NT2/D1 (cell line): ENCODE measurements around the gene G3BP1.

Experiments
- DNase-seq: peaks from one replicate; pipeline ENCODE4 v3.0.0-alpha.2; 2011; ENCODE audit warnings: low read depth, low spot score
- H3K27me3 ChIP-seq: 2 replicates; pipeline ENCODE4 v1.6.0; 2011; ENCODE audit warnings: mild to moderate bottlenecking; ENCODE audit not compliant: insufficient read length, insufficient read depth
- H3K36me3 ChIP-seq: 2 replicates; pipeline ENCODE4 v1.6.1; 2011; ENCODE audit warnings: mild to moderate bottlenecking, low read length, mixed read lengths; ENCODE audit not compliant: insufficient read depth, insufficient read length
- H3K4me1 ChIP-seq: 2 replicates; pipeline ENCODE4 v1.5.1; 2011; ENCODE audit not compliant: insufficient read depth, insufficient read length
- H3K4me3 ChIP-seq: 2 replicates; pipeline ENCODE4 v1.5.1; 2011; ENCODE audit warnings: low read depth; ENCODE audit not compliant: insufficient read length
- H3K9ac ChIP-seq: 2 replicates; pipeline ENCODE4 v1.6.0; 2011; ENCODE audit warnings: low read depth; ENCODE audit not compliant: insufficient read length
- H3K9me3 ChIP-seq: 2 replicates; pipeline ENCODE4 v1.5.1; 2011; ENCODE audit warnings: mild to moderate bottlenecking, low read length; ENCODE audit not compliant: insufficient read depth
- SUZ12 ChIP-seq: IDR thresholded peaks from 2 replicates; pipeline ENCODE4 v1.6.1; 2011; ENCODE audit not compliant: insufficient read length, insufficient read depth; ENCODE audit errors: extremely low read depth
- YY1 ChIP-seq: IDR thresholded peaks from 2 replicates; pipeline ENCODE4 v1.6.1; 2011; ENCODE audit not compliant: insufficient read length, insufficient read depth
- ZNF274 ChIP-seq: IDR thresholded peaks from 2 replicates; pipeline ENCODE4 v1.6.1; 2011; ENCODE audit warnings: mild to moderate bottlenecking, low read depth, low read length

Gene G3BP1

DNA sequence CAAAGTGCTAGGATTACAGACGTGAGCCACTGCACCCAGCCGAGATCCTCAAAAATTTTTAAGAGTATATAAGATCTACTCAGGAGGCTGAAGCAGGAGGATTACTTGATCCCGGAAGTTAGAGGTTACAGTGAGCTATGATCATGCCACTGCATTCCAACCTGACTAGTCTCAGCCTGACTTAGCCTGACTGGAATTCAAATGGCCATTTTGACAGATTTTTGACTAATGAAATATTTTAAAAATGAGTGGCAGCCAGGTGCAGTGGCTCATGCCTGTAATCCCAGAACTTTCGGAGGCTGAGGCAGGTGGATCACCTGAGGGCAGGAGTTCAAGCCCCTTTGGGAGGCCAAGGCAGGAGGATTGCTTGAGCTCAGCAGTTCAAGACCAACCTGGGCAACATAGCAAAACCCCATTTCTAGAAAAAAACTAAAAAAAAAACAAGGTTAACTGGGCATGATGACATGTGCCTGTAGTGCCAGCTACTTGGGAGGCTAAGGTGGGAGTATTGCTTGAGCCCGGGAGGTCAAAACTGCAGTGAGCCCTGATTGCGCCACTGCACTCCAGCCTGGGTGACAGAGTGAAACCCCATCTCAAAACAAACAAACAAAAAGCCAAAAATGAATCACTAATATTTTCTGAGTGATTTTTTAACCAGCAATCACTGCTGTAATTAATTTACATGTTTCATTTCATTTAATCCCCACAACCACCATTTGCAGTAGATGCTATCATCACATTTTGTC is 29.9 kb upstream of the G3BP1 start:
- Histone ChIP-seq H3K36me3 (peaks cover 23% of the 10 kb centered on the region), H3K9me3 (no peaks in the 10 kb centered on the region), H3K27me3 (no peaks in the 10 kb centered on the region), H3K4me1 (no peaks in the 10 kb centered on the region), H3K9ac (no peak overlapping the region), H3K4me3 (no peak overlapping the region)
- DNase-seq: no peak
- TF ChIP-seq ZNF274 (no peak), SUZ12 (no peak), YY1 (no peak)

DNA sequence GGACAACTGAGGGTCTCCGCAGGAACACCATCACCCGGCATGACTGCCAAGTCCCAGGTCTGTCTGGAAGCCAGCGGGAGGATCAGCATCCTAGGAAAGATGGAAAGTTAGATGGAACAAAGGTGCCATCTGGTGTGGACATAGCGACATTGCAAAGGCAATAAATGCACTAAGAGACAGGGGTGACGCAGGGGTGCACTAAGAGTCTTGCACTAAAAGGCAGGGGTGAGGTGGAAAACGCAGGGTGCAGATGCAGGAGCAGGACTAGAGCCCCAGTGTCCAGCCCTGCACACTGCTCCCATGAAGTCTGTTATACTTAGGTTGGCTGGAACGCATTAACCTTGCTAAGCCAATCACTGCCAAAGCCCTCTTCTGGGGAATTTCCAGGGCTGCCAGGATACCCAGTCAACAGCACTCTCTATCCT is 28.9 kb upstream of the G3BP1 start:
- TF ChIP-seq SUZ12: no peak
- no peak for TF ChIP-seq YY1
- no peak for TF ChIP-seq ZNF274
- no peaks in the 10 kb centered on the region for H3K9me3 ChIP-seq
- H3K4me3 ChIP-seq: no peak overlapping the region
- H3K27me3 ChIP-seq: no peaks in the 10 kb centered on the region
- no peaks in the 10 kb centered on the region for H3K4me1 ChIP-seq
- peak; percentile 55 for DNase-seq
- peaks cover 23% of the 10 kb centered on the region for H3K36me3 ChIP-seq
- H3K9ac ChIP-seq: no peak overlapping the region

DNA sequence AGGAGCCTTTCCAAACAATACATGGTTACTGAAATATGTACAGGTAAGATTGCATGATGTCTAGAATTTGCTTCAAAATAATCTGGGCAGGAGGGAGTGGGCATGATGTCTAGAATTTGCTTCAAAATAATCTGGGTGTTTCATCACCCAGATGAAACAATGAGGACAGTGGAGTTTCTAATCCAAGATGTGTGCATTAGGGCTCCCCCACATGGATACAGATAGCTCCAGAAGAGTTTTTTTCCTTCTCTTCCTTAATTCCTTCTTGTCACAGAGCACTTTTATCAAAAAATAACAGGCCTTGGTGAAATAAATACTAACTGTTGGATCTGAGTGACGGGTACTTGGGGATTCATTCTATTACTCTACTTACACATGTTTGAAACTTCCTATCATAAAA is 28.2 kb upstream of the G3BP1 start:
- DNase-seq: no peak

DNA sequence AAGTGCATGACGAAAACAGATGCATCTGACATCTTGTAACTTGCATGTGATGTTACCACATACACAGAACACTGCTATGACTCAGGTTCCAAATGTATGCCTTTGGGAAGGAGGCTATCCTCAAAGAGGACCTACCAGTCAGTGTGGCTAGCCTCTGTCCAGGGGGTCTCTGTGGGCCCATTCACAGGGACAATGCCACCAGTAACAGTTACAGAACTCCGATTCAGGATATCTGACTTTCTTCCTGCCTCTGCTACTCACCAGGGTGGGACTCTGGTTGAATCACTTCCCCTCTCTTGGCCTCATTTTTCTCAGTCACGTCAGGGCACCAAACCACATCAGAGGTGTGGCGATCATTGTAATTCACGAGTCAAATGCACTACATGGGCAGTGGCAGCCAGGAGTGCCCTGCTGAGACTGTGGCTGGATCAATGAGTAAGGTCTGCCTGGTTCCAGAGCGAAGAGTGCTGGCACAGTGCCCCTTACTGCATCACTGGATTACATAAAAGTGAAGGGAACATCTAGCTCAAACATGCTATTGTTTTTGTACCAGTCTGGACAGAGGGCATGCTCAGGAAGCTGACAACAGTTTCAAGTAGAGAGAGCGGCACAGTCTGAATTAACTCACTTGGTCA is 26.6 kb upstream of the G3BP1 start:
- Histone ChIP-seq H3K4me1 (no peaks in the 10 kb centered on the region), H3K9me3 (no peaks in the 10 kb centered on the region), H3K36me3 (peaks cover 23% of the 10 kb centered on the region), H3K27me3 (no peaks in the 10 kb centered on the region), H3K4me3 (no peak overlapping the region), H3K9ac (no peak overlapping the region)
- no peak for DNase-seq
- TF ChIP-seq ZNF274: no peak
- no peak for TF ChIP-seq SUZ12
- TF ChIP-seq YY1: no peak

More for the DNA sequence above, 28.2 kb upstream of the G3BP1 start:
- Histone ChIP-seq H3K27me3 (no peaks in the 10 kb centered on the region), H3K9ac (no peak overlapping the region), H3K36me3 (peaks cover 23% of the 10 kb centered on the region), H3K4me3 (no peak overlapping the region), H3K4me1 (no peaks in the 10 kb centered on the region), H3K9me3 (no peaks in the 10 kb centered on the region)
- TF ChIP-seq SUZ12 (no peak), ZNF274 (no peak), YY1 (no peak)

DNA sequence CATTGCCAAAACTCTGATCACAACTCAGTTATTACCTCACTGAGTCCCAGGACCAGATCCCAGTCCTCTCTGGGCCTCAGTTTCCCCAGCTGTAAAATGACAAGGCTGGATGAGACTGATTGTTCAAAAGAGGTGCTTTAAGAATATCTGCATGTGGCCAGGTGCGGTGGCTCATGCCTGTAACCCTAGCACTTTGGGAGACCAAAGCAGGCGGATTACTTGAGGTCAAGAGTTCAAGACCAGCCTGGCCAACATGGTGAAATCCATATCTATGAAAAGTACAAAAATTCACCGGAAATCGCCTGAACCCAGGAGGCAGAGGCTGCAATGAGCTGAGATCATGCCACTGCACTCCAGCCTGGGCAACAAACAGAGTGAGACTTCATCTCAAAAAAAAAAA is 21.6 kb upstream of the G3BP1 start:
- no peaks in the 10 kb centered on the region for H3K9me3 ChIP-seq
- no peak overlapping the region for H3K4me3 ChIP-seq
- TF ChIP-seq ZNF274 (no peak), SUZ12 (no peak), YY1 (no peak)
- no peaks in the 10 kb centered on the region for H3K4me1 ChIP-seq
- H3K9ac ChIP-seq: no peak overlapping the region
- DNase-seq: no peak
- H3K36me3 ChIP-seq: peaks cover 32% of the 10 kb centered on the region
- no peaks in the 10 kb centered on the region for H3K27me3 ChIP-seq

DNA sequence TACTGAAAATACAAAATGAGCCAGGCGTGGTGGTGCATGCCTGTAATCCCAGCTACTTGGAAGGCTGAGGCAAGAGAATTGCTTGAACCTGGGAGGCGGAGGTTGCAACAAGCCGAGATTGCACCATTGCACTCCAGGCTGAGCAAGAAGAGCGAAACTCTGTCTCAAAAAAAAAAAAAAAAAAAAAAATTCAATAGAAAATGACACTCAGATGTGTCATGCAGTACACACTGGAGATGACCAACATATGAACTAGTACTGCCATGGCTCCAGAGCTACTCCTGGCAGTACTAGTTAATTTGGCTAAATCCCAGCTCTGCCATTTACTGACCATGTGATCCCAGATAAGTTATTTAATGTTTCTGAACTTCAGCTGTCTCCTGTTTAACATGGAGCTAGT is 20.7 kb upstream of the G3BP1 start:
- no peaks in the 10 kb centered on the region for H3K27me3 ChIP-seq
- peaks cover 24% of the 10 kb centered on the region for H3K36me3 ChIP-seq
- H3K4me1 ChIP-seq: no peaks in the 10 kb centered on the region
- TF ChIP-seq SUZ12: no peak
- no peak for TF ChIP-seq ZNF274
- TF ChIP-seq YY1: no peak
- no peak overlapping the region for H3K4me3 ChIP-seq
- H3K9me3 ChIP-seq: no peaks in the 10 kb centered on the region
- no peak overlapping the region for H3K9ac ChIP-seq
- DNase-seq: no peak

DNA sequence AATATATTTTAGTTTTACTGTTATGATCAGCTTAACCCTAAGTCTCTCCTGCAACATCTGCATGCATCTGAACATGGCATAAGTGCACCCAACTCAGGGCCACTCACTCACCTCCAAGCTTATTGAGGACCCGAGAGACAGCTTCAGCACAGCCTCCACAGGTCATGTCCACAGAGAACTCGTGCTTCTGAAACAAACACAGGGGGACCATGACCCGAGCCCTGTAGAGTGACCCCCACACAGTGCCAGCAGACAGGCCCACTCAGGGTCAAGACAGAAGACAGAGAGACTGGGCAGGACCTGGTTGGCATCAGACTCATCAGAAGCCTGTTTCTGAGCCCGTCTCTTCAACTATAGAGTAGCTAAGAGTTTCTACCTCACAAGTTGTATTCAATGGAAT is 20.2 kb upstream of the G3BP1 start:
- no peaks in the 10 kb centered on the region for H3K27me3 ChIP-seq
- no peak for TF ChIP-seq YY1
- no peak for TF ChIP-seq ZNF274
- no peak for TF ChIP-seq SUZ12
- H3K4me3 ChIP-seq: no peak overlapping the region
- peaks cover 20% of the 10 kb centered on the region for H3K36me3 ChIP-seq
- H3K9ac ChIP-seq: no peak overlapping the region
- no peaks in the 10 kb centered on the region for H3K9me3 ChIP-seq
- no peaks in the 10 kb centered on the region for H3K4me1 ChIP-seq
- no peak for DNase-seq
